Measurements from ENCODE around the gene ZNF570.

The ZNF570 gene

DNA sequence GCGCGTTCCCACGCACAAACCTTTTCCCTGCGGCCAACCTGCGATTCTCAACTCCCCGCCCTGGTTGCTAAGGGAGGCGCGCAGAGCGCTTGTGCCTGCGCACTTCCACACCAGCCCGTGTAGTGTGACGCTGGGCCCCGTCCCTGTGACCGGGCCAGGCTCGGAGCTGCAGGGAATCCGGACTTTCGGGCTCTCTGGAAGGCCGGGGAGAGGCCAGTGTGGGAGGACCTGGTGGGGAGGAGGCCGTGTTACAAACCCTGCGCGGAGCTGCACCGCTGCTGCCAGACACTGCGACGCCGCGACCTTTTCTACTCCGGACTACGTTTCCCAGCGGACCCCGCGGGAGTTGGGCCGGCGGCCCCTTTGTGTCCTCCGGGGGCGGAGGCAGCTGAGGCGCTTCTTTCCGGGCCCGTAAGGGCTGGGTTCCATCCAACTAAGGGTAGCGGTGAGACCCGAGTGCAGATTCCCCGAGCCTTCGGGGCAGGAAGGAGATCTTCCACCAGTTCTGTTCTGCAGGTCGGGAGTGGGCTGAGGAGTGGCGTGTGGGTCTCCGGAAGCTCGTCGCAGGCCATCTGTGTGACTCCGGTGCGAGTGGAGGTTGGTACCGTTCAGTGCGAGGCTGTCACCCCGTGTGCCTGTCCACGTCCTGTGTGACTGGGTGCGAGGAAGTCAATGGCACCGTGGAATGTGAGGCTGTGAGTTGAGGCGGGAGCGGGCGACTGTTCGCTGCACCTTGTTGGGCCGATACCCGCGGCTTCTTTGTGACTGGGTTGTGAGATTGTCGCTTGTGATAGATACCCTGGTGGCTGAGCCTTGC, at the start of gene ZNF570:
ZNF570 (plus strand) TSS at position 396 of the 817 bp plus-strand sequence. CDS start 999 bp downstream, outside the sequence.
- peak; percentile 90 for DNase-seq (ENCODE audit: low spot score)

DNA sequence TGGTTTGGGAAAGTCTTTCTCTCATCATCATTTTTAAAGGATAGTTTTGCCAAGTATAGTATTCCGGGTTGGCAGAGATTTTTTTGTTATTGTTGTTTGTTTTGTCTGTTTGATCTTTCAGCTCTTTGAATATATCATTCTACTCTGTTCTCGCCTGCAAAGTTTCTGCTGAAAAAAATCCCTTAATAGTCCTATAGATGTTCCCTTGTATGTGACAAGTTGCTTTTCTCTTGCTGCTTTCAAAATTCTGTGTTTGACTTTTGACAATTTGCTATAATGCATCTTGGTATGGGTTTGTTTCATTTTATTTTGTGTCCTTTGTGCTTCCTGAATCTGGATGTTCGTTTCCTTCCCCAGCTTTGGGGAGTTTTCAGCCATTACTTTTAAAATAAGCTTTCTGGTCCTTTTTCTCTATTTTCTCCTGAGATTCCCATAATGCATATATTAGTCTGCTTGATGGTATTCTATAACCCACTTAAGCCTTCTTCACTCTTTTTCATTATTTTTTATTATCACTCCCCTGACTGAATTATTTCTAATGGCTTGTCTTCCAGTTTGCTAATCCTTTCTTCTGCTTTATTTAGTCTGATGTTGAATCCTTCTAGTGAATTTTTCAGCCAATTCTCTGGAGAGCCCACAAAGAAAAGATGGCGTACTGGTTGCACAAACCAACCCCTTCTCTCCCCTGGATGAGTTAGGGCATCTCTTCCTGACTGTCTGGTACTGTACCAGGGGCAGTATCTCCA, 16.5 kb upstream of the ZNF570 start:
- no peak for DNase-seq (ENCODE audit: low spot score)

DNA sequence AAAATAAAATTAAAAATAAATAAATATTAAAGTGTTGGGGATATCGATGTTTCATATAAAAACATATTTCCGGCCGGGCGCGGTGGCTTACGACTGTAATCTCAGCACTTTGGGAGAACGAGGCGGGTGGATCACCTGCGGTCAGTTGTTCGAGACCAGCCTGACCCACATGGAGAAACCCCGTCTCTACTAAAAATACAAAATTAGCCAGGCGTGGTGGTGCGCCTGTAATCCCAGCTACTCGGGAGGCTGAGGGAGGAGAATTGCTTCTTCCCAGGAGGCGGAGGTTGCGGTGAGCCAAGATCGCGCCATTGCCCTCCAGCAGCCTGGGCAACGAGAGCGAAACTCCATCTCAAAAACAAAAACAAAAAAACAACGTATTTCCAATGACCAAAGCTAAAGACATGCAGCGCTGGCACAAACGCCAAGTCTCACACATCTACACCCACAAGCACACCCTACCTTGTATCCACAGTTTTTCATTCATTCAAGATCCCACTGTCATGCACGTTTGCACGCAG, 2.8 kb upstream of the ZNF570 start:
- DNase-seq (ENCODE audit: low spot score) = no peak

DNA sequence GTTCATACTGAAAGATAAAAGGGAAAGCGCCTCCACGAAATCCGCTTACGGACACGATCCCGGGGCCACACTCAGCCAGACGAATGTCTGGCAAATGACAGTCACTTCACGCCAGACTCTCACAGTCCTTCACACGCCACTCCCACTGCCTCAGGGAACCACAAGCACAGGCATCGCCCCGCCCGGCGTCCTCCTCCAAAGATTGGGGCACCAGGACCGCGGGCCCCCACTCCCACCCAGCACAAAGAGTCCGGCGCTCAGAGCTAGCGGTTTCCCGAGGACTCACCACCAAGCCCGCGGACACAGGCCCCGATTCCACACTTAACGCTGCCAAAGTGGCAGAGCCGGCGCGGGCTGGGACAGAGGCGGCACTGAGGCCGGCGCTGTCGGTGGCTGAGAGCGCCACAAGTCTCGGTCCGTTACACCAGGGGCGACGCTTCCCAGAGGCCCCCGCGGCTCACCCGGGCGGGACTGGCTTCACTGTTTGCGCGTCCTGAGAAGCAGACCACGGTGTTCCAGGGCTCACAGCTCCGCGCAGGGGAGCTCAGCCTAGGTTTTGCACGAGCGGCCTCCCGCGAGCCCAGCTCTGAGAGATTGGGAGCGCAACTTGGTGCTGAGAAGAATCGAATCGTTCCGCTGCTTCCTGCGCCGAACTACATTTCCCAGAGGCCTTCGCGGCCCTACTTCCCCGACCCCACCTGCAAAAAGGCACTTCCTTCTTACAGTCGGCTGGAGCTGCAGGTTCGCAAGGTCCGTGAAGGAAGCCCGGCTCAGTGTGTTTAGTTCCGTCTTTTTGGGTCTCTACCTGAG, 2.2 kb upstream of the ZNF570 start, which contains the start of gene ZNF569:
ZNF569 (minus strand) TSS at position 647 of the 810 bp plus-strand sequence. CDS start 22,523 bp downstream, outside the sequence.
- peak; percentile 96 for DNase-seq (ENCODE audit: low spot score)

- DNase-seq (ENCODE audit: low spot score) = no peak
Observed at GRCh38 chr19:37467608-37468090, 1.5 kb upstream of the ZNF570 start.

- DNase-seq (ENCODE audit: low spot score) = no peak
Observed at GRCh38 chr19:37470216-37470615, 1.1 kb downstream of the ZNF570 start.

DNA sequence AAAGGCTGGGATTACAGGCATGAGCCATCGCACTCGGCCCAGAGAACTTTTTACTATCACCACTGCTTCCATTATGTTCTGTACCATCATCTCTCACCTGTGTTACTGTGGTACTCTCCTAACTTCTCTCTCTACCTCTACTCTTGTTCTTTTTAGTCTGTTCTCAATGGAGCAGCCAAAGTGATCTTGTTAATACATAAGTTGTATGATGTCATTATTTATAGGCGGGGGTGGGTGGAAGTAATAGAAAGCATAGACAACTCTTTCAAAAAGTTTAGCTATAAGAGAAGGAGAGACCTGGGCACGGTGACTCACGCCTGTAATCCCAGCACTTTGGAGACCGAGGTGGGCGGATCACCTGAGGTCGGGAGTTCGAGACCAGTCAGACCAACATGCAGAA, 3.0 kb downstream of the ZNF570 start:
- DNase-seq (ENCODE audit: low spot score) = no peak

DNA sequence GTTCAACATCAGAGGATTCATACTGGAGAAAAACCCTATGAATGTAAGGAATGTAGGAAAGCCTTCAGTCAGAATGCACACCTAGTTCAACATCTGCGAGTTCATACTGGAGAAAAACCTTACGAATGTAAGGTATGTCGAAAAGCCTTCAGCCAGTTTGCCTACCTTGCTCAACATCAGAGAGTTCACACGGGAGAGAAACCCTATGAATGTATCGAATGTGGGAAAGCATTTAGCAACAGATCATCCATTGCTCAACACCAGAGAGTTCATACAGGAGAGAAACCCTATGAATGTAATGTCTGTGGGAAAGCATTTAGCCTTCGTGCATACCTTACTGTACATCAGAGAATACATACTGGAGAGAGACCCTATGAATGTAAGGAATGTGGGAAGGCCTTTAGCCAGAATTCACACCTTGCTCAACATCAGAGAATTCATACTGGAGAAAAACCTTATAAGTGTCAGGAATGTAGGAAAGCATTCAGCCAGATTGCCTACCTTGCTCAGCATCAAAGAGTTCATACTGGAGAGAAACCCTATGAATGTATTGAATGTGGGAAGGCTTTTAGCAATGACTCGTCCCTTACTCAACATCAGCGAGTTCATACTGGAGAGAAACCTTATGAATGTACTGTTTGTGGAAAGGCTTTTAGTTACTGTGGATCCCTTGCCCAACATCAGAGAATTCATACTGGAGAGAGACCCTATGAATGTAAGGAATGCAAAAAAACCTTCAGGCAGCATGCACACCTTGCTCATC, 15.4 kb downstream of the ZNF570 start:
- DNase-seq (ENCODE audit: low spot score) = no peak

DNA sequence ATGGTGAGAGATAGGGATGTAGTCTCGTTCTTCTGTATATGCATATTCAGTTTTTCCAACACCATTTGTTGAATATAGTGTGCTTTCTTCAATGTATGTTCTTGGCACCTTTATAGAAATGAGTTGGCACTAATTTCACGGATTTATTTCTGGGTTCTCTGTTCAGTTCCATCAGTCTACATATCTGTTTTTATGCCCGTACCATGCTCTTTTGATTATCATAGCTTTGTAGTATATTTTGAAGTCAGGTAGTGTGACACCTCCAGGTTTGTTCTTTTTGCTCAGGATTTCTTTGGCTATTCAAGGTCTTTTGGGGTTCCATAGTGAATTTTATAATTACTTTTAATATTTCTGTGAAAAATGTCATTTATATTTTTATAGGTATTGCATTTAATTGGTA, 23.1 kb downstream of the ZNF570 start:
- no peak for DNase-seq (ENCODE audit: low spot score)

- DNase-seq (ENCODE audit: low spot score) = no peak
Observed at GRCh38 chr19:37505958-37506386, 36.8 kb downstream of the ZNF570 start.

- DNase-seq (ENCODE audit: low spot score) = peak; percentile 90
Observed at GRCh38 chr19:37506387-37507166, 37.4 kb downstream of the ZNF570 start, which contains the start of gene ZNF793. ZNF793 (plus strand) TSS chr19:37506939; CDS start chr19:37523440, 16,501 bp downstream.

GRCh38 chr19:37507167-37507464, 38.0 kb downstream of the ZNF570 start:
- DNase-seq (ENCODE audit: low spot score) = no peak

DNA sequence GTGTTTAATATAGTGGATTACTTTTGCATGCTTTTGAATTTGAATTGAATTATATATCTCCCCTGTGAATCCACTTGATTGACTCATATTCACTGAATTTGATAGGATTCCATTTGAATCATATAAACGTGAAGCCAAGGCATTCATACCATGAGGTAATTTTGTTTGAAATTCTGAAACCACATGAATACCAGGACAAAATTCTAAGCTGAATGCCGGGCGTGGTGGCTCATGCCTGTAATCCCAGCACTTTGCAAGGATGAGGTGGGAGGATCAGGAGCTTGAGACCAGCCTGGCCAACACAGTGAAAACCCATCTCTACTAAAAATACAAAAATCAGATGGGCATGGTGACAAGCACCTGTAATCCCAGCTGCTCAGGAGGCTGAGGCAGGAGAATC, 42.0 kb downstream of the ZNF570 start:
- no peak for DNase-seq (ENCODE audit: low spot score)

DNA sequence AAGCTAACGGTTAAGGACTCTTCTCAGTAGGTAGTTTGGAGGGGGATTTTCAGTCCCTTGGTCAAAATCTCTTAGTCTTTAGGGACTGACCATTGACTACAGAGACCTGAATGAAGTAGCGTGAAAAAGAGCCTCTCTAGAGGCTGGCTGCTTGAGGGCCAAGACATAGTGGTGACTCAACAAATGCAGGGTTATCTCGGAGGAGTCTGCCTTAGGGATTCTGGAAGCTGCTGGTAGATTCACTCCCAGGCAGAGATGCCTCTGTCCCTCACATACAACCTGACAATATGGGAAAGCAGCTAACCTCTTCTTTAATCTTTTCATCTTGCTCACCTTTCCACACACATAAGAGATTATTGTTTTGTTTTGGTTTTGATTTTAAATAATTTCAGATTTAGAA, 42.7 kb downstream of the ZNF570 start:
- DNase-seq (ENCODE audit: low spot score) = no peak

DNA sequence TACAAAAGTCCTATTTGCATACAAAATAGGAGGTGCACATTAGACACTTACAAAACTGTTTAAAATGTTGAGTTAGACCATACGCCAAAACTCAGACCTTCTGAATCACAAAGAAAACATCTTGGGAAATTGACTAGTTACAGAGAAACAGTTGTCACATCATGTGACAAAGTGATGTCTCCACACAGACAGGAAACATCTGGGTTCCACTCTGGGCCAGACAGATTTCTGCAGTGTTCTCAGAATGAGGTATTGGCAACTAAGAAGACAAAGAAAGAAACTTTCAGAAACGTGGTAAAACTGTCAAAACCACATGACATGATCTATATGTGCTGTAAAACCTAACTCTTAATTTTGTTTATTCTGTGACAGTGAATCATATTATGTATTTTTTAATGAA, 44.2 kb downstream of the ZNF570 start:
- DNase-seq (ENCODE audit: low spot score) = no peak

- DNase-seq (ENCODE audit: low spot score) = no peak
Observed at GRCh38 chr19:37519890-37520289, 50.7 kb downstream of the ZNF570 start.

DNA sequence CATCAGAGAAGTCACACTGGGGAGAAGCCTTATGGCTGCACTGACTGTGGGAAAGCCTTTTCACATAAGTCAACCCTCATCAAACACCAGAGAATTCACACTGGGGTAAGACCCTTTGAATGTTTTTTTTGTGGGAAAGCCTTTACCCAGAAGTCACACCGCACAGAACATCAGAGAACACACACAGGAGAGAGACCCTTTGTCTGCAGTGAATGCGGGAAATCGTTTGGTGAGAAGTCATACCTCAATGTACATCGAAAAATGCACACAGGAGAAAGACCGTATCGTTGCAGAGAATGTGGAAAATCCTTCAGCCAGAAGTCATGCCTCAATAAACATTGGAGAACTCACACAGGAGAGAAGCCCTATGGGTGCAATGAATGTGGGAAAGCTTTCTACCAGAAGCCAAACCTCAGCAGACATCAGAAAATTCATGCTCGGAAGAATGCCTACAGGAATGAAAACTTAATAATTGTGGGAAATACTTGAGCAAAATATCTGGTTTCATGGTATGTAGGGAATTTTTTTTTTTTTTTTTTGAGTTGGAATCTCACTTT, 68.3 kb downstream of the ZNF570 start:
- DNase-seq (ENCODE audit: low spot score) = no peak

All from putamen (tissue), 1 donor.